Neural cell (in vitro differentiated cells): ENCODE data around the gene NRP2.

Source experiments
- SMC3 ChIP-seq: fragments of 450-650 bp; conservative IDR thresholded peaks from 2 replicates; pipeline ENCODE4 v1.6.1; 2014; ENCODE audit warnings: antibody characterized with exemption, mild to moderate bottlenecking, moderate library complexity; ENCODE audit not compliant: poor library complexity
- TAF1 ChIP-seq: IDR thresholded peaks from 2 replicates; pipeline ENCODE4 v1.6.1; 2012; ENCODE audit warnings: low read depth
- TF ChIP-seq, protein P1 (sequence below): fragments of 450-650 bp; IDR thresholded peaks from 2 replicates; pipeline ENCODE4 v1.5.1; 2014; ENCODE audit warnings: antibody characterized with exemption, mild to moderate bottlenecking, moderate library complexity; ENCODE audit not compliant: poor library complexity, severe bottlenecking

DNA sequence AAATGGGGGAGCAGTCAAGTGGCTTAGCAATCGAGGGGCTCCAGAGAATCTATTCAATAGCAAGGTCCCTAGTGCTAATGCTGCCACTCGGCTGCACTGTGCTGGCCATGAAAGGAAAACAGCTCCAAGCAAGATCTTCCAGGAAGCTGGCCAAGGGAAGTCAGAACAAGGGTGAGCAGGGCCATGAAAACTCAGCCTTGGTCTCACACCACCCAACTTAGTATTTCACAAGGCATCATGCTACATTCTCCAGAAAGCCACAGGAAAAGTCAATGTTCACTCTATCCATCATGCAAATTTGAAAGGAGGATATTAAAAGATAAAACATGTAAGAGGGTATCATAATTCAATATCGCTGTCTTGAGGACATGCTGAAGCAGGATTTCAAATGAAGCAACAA, 35.7 kb downstream of the NRP2 start:
- TF ChIP-seq TAF1 (no peak), SMC3 (no peak)
- TF ChIP-seq, protein P1, sequence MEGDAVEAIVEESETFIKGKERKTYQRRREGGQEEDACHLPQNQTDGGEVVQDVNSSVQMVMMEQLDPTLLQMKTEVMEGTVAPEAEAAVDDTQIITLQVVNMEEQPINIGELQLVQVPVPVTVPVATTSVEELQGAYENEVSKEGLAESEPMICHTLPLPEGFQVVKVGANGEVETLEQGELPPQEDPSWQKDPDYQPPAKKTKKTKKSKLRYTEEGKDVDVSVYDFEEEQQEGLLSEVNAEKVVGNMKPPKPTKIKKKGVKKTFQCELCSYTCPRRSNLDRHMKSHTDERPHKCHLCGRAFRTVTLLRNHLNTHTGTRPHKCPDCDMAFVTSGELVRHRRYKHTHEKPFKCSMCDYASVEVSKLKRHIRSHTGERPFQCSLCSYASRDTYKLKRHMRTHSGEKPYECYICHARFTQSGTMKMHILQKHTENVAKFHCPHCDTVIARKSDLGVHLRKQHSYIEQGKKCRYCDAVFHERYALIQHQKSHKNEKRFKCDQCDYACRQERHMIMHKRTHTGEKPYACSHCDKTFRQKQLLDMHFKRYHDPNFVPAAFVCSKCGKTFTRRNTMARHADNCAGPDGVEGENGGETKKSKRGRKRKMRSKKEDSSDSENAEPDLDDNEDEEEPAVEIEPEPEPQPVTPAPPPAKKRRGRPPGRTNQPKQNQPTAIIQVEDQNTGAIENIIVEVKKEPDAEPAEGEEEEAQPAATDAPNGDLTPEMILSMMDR: no peak
